Breast epithelium (tissue), 4 donors: Measurements from ENCODE around the gene ASTN1. TPM values are rescaled to one million over a fixed set of nuclear protein-coding genes. Genes with fewer than 3 reads are reported as not detected.

Experiments used
- DNase-seq, 2 donors: peaks; one replicate each; pipeline ENCODE4 v3.0.0-alpha.2; 2019; ENCODE audit warnings: low spot score in 2 of 2
- H3K27ac ChIP-seq, 2 donors: fragments of 200-600 bp; sonication (generic) in 1 of 2; one replicate each; pipeline ENCODE4 v1.5.1; 2016 to 2019; ENCODE audit warnings: mild to moderate bottlenecking in 1 of 2
- H3K27me3 ChIP-seq, 2 donors: fragments of 200-600 bp; sonication (generic) in 1 of 2; one replicate each; pipeline versions ENCODE4 v1.5.1 to v1.6.0; 2017 to 2019; ENCODE audit warnings: control low read depth in 1 of 2, mild to moderate bottlenecking in 1 of 2
- H3K36me3 ChIP-seq: fragments of 200-600 bp; one replicate; pipeline ENCODE4 v1.5.1; 2019
- H3K4me1 ChIP-seq, 2 donors: fragments of 200-600 bp; sonication (generic); one replicate each; pipeline ENCODE4 v1.5.1; 2016 to 2019; ENCODE audit warnings: control low read depth in 1 of 2
- H3K4me3 ChIP-seq, 3 donors: fragments of 200-600 bp; sonication (generic); 1 replicate in 2 of 3; 2 replicates in 1 of 3; pipeline ENCODE4 v1.5.1; 2016 to 2019; ENCODE audit warnings: mild to moderate bottlenecking in 3 of 3, moderate library complexity in 2 of 3
- H3K9me3 ChIP-seq, 2 donors: fragments of 200-600 bp; sonication (generic) in 1 of 2; one replicate each; pipeline ENCODE4 v1.5.1; 2016 to 2019; ENCODE audit warnings: control low read depth in 1 of 2
- POLR2A ChIP-seq: fragments of 450-650 bp; IDR thresholded peaks from one replicate; pipeline ENCODE4 v1.6.1; 2016; ENCODE audit warnings: antibody characterized with exemption, mild to moderate bottlenecking, moderate library complexity
- POLR2AphosphoS5 ChIP-seq, 3 donors: sonication (generic); formaldehyde crosslinking; IDR thresholded peaks; one replicate each; pipeline ENCODE4 v1.6.1; 2017; ENCODE audit warnings: antibody characterized with exemption in 3 of 3
- intact Hi-C: fragments of 100-400 bp; cut with DNase I; formaldehyde crosslinking; loops from one replicate; pipeline ENCODE4 v1.15.1; 2023; ENCODE audit warnings: low total_unique reads
- total RNA-seq, 3 donors: library from RNA; depleted of rRNA; stranded (reverse); fragments of >200 nt; gene quantifications; one replicate each; pipeline ENCODE4 v1.1.0, GENCODE V29; 2016
- TF ChIP-seq, protein P1 (sequence below), 3 donors: fragments of 450-650 bp; IDR thresholded peaks; one replicate each; pipeline ENCODE4 v1.5.1; 2016 to 2017; ENCODE audit warnings: antibody characterized with exemption in 3 of 3, mild to moderate bottlenecking in 3 of 3, moderate library complexity in 3 of 3

The ASTN1 gene
- total RNA-seq, 3 donors from 2014 or later, result 0.16 to 1.5 (median 0.33) TPM

GRCh38 chr1:177021687-177022086 is 142.8 kb downstream of the ASTN1 start:
- H3K36me3 ChIP-seq, result no peaks in the 10 kb centered on the region
- no peak overlapping the region for H3K4me3 ChIP-seq
- no peak overlapping the region for H3K27ac ChIP-seq
- TF ChIP-seq POLR2A (no peak), POLR2AphosphoS5 (IDR thresholded peaks at IDR 0.05) (no peak)
- TF ChIP-seq, protein P1, sequence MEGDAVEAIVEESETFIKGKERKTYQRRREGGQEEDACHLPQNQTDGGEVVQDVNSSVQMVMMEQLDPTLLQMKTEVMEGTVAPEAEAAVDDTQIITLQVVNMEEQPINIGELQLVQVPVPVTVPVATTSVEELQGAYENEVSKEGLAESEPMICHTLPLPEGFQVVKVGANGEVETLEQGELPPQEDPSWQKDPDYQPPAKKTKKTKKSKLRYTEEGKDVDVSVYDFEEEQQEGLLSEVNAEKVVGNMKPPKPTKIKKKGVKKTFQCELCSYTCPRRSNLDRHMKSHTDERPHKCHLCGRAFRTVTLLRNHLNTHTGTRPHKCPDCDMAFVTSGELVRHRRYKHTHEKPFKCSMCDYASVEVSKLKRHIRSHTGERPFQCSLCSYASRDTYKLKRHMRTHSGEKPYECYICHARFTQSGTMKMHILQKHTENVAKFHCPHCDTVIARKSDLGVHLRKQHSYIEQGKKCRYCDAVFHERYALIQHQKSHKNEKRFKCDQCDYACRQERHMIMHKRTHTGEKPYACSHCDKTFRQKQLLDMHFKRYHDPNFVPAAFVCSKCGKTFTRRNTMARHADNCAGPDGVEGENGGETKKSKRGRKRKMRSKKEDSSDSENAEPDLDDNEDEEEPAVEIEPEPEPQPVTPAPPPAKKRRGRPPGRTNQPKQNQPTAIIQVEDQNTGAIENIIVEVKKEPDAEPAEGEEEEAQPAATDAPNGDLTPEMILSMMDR (IDR thresholded peaks at IDR 0.05), result no peak
- no peaks in the 10 kb centered on the region for H3K27me3 ChIP-seq
- no peaks in the 10 kb centered on the region for H3K4me1 ChIP-seq
- H3K9me3 ChIP-seq, result no peaks in the 10 kb centered on the region
- intact Hi-C loops, result loop anchor here (1.0 kb wide), 1 partner anchor 9 kb away; no protein-coding TSS in a partner anchor
- DNase-seq, result no peak

DNA sequence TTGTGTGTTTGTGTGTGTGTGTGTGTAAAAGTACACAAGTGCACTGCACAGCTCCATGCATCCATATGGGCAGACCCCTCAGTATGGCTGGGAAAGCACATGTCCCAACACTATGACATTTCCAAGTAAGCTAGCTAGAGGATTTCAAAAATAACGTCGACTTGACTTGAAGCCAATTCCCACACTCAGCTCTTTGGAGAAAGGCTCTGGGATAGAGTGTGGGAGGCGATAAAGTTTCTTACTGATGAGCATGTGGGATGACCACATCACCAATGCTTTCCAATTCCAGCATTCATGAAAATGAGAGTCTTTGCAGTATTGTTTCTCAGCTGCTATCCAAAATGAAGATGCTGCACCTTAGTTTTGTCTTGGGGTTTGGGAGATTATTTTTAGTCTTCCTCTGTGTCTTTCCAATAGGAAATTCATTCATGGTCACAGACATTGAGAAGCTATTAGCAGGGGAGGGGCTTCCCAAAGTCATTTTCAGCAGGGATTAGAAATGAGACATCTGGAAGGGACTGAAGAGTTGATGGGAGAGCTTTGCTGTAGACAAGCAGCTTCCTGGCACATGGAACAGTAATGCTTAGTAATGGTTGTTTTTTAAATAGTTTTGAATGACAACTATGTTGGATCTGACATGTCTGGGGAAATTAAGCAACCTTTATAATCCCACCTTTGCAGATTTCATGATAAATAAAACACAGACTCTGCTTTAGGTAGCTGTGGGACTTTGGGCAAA is 143.5 kb downstream of the ASTN1 start:
- Histone ChIP-seq H3K36me3 (no peaks in the 10 kb centered on the region), H3K9me3 (no peaks in the 10 kb centered on the region), H3K27me3 (no peaks in the 10 kb centered on the region), H3K4me3 (no peak overlapping the region), H3K4me1 (no peaks in the 10 kb centered on the region), H3K27ac (no peak overlapping the region)
- intact Hi-C loops, result loop anchor here (1.0 kb wide), 1 partner anchor 9 kb away; no protein-coding TSS in a partner anchor
- TF ChIP-seq, protein P1 (IDR thresholded peaks at IDR 0.05), result no peak
- TF ChIP-seq POLR2A, result no peak
- no peak for DNase-seq

GRCh38 chr1:177017287-177017852 is 147.1 kb downstream of the ASTN1 start:
- intact Hi-C loops, result no loop called here
- no peak for DNase-seq
- no peak overlapping the region for H3K27ac ChIP-seq

GRCh38 chr1:177014325-177014724 is 150.2 kb downstream of the ASTN1 start:
- Histone ChIP-seq H3K27ac (no peak overlapping the region), H3K4me3 (no peak overlapping the region), H3K36me3 (no peaks in the 10 kb centered on the region), H3K27me3 (no peaks in the 10 kb centered on the region), H3K9me3 (no peaks in the 10 kb centered on the region), H3K4me1 (no peaks in the 10 kb centered on the region)
- TF ChIP-seq, protein P1 (IDR thresholded peaks at IDR 0.05), result no peak
- TF ChIP-seq POLR2A, result no peak
- no peak for TF ChIP-seq POLR2AphosphoS5 (IDR thresholded peaks at IDR 0.05)
- DNase-seq, result no peak
- intact Hi-C loops, result no loop called here

More at GRCh38 chr1:177017287-177017852, 147.1 kb downstream of the ASTN1 start:
- H3K36me3 ChIP-seq, result no peaks in the 10 kb centered on the region
- H3K27me3 ChIP-seq, result no peaks in the 10 kb centered on the region
- H3K4me3 ChIP-seq, result no peak overlapping the region
- H3K4me1 ChIP-seq, result no peaks in the 10 kb centered on the region
- TF ChIP-seq POLR2AphosphoS5 (IDR thresholded peaks at IDR 0.05), result no peak
- TF ChIP-seq, protein P1 (IDR thresholded peaks at IDR 0.05), result no peak
- no peak for TF ChIP-seq POLR2A
- H3K9me3 ChIP-seq, result no peaks in the 10 kb centered on the region

DNA sequence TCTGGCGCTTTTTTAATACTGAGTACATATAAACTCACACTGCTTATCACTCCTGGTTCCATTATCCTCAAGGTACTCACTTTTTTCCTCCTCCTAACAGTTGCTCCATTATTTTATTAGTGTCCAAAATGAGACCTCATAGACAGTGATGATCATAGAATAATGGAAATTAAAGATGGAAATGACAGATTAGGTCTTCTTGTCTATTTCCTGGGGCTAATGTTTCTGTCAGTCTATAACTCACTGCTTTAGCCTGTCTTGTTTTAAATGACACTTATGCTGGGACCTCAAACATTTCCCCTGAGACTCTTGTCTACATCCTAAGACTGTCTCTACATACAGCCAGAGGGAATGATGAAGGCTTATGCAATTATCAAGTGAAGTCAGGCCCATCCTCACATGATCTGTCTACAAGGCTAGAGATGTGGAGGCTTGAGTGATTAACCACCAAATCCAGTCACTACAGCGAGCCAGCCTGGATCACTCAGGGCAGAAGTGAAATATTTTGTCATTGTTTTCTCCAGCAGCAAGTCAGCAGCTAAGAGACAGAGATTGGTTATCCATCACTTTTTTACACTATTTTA is 152.1 kb downstream of the ASTN1 start:
- no peaks in the 10 kb centered on the region for H3K9me3 ChIP-seq
- no peak overlapping the region for H3K4me3 ChIP-seq
- no peaks in the 10 kb centered on the region for H3K4me1 ChIP-seq
- H3K36me3 ChIP-seq, result no peaks in the 10 kb centered on the region
- TF ChIP-seq, protein P1 (IDR thresholded peaks at IDR 0.05), result no peak
- TF ChIP-seq POLR2A (no peak), POLR2AphosphoS5 (IDR thresholded peaks at IDR 0.05) (no peak)
- intact Hi-C loops, result no loop called here
- DNase-seq, result no peak
- H3K27ac ChIP-seq, result no peak overlapping the region
- no peaks in the 10 kb centered on the region for H3K27me3 ChIP-seq
